Activated gamma-delta T cell treated with Interleukin-2 at 50 U/mL for 16 hours (primary cell): Measurements from ENCODE around the gene DMD.
"Not testable (repeated sequence)": the region's sequence is repeated elsewhere in the genome, so short reads cannot be mapped to it uniquely, and the experiment has no call there.

Experiments
- DNase-seq: peaks from one replicate; pipeline ENCODE4 v3.0.0-alpha.2; 2020

DMD gene

DNA sequence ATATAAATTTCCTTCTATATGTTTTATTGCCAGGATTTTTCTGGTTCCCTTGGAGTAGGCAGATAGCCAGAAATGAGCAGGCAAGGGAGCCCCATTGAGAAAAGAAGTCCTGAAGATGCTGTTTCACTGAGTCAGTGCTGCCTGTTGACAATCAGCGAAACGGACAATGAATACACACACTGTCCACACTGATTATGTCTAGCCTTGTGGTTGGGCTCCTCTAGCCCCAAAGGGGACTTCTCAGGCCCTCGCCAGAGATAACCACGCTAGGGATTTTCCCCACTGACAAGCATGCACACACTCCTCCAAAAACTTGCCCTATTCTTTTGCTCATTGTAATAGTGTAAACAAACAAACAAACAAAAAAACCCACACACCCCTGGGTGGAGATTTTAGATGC lies 369.3 kb downstream of the DMD start:
- DNase-seq: no peak

DNA sequence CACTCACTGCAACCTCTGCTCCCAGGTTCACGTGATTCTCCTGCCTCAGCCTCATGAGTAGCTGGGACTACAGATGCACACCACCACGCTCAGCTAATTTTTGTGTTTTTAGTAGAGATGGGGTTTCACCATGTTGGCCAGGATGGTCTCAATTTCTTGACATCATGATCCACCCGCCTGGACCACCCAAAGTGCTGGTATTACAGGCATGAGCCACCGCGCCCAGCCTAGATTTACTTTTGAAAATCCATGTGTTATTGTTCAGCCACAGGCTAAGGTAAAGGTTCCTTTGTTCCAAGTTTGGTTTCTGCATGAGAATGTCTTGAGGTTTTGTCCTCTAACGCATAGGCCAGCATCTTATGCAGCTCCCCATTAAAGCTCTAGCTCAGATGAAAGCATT lies 371.6 kb downstream of the DMD start:
- no peak for DNase-seq

DNA sequence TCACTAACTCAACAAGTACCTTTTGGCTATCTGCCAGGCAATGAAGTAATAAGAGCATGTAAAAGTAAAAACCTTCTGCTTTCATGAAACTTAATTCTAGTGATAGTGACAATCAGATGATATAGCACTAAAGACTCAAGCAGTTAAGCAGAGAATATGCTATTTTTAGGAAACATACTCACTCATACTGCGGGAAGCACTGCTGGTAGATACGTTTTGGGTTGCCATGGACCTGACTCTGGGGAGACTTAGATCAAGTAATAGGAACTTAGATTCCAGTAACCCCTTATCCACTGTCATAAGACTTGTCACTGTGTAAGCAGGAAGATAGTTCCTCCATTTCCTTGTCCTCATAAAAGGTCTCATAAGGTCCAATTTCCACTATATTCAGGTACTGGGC lies 386.3 kb downstream of the DMD start:
- no peak for DNase-seq

DNA sequence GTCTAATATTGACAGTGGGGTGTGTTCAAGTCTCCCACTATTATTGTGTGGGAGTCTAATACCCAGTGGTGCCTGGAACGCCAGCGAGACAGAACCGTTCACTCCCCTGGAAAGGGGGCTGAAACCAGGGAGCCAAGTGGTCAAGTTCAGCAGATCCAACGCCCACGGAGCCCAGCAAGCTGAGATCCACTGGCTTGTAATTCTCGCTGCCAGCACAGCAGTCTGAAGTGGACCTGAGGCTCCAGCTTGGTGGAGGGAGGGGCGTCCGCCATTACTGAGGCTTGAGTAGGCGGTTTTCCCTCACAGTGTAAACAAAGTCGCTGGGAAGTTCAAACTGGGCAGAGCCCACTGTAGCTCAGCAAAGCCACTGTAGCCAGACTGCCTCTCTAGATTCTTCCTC lies 407.3 kb downstream of the DMD start:
- no peak for DNase-seq

DNA sequence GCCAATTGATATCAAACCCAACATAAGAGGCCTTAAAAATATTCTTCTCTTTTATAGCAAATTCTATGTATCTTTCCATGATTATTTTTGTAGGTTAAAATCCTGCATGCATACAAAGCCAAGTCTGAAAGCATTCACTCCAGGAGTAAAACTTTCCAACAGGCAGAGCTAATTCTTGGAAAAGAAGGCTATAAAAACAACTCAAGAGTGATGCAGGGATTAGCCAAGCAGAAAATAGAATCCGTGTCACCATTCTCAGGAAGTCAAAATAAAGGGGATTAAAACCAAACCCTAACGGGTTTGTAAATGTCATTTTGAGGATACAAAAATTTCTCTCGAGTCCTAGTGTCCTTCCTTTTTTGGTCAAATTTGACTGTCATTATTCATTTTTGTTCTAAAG lies 412.4 kb downstream of the DMD start:
- no peak for DNase-seq

DNA sequence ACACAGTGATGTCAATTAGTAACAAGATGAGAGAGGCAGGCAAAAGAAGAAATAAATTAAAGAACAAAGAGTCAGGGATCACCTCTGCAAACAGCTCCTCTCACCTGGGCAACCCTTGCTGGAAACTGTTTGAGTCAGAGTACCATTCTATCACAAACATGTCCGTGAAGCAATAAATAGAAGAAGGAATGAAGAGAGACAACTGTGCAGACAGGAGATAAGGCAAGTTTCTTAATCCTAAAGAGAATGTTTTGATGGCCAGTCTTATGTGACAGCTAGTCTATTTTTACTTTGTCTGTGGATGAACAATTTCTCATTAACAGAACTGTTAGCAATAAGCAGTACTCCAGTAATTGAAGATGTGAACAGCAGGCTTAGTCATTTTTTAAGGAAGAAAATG lies 422.4 kb downstream of the DMD start:
- no peak for DNase-seq

DNA sequence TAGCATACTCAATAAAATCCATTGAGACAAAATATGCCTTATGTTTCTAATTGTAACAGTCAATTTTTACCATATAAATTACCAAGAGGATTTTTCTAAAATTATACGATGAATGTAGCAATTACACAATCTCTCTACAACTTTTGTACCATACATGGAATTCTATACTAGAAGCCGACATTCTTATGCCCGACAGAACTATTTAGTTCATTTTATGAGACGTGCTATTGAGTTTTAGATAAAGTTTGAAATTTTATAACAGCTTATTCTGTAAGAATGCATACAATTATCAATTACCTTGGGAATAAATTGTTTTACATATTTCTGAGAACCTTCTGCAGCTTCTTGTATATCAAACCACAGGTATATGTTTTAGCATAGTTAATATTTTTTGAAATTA lies 431.2 kb downstream of the DMD start:
- DNase-seq: no peak

DNA sequence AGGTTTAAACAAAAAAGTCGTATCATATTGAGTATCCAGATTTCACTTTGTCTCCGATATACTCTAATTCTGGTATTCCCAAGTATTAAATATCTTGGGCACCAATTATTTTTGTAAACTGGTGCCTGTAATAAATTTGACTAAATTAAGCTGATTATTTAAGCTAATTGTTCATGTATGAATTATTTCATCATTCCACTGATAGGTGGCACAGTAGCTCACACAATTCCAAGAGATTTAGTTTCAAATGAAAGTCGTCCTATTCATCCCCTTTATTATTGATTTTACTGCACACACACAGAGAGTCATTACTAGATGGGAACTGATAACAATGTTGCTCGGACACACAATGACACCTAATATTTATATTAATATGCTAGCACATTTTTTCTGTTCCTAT lies 432.4 kb downstream of the DMD start:
- no peak for DNase-seq

DNA sequence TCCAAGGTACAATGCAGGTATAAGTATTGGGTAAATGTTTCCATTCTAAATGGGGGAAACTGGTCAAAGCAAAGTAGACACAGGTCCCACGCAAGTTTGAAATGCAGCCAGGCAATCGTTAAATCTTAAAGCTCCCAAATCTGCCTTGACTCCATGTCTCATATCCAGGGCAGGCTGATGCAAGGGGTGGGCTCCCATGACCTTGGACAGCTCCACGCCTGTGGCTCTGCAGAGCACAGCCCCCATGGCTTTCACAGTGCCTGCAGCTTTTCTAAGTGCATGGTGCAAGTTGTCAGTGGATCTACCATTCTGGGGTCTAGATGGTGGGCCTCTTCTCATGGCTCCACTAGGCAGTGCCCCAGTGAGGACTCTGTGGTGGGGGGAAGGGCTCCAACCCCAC lies 436.4 kb downstream of the DMD start:
- no peak for DNase-seq

DNA sequence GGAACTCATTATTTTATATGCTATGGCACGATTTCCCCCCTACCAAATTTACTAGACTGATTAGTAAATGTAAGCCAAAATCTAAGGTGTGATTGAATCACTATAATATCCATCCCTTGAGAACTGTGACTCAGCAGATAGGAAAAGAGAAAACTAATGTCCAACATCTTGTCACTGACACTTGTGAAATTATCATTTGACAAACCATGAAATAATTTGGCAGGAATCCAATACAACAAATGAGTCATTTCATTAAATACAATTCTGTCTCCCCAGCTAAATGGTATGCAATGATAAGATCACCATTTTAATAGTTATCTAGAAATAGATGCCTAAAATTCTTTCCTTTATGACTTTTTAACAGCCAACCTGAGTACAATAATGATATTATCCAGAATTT lies 462.3 kb downstream of the DMD start:
- no peak for DNase-seq

DNA sequence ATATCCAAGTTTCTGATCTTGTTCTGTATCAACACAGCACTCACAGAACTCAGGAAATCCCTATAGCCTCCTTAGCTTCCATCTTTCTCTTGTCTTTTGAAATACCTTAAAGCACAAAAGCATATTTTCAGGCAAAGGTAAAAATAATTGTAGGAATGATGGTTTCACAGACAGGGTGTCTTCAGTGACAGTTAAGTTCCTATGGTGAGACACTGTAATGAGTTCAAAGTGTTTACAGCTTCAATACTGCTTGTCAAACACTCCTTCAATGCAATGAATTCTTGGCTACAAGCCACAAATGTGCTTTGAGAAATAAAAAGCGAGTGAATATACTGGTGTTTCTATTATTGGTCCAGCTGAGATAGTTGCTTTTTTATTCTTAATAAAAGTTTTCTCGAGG lies 466.0 kb downstream of the DMD start:
- no peak for DNase-seq

DNA sequence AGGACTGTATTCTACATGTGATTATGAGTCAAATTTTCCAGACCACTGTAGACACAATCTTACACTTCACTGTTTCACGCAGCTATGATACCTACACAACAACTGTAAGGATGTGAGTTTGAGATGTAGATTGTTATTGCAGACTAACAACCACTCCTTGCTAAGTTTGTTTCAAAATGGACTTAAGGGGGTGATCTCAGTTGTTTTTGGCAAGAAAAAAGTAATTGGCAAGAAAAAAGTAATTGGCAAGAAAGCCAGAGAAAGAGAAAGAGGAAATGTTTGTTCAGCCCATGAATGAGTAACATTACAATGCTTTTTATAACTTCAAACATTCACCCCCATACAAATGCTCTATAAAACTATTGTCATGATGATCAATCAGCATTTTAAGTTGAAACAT lies 466.4 kb downstream of the DMD start:
- DNase-seq: no peak

DNA sequence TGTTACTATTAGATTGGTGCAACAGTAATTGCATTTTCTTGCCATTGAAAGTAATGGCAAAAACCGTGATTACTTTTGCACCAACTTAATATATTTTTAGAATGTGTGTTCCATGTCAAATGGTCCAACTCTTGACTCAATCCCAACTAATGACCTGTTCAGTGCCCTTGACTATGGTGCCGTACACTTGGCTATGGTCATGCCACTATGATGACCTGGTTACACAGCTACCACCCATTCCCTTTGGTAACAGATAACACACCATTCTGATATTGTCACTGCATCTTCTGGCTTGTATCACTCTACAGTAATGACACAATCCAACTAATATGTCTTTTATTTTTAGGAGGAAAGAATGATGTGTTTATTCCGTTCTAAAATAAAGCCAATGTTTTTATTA lies 469.4 kb downstream of the DMD start:
- DNase-seq: no peak

DNA sequence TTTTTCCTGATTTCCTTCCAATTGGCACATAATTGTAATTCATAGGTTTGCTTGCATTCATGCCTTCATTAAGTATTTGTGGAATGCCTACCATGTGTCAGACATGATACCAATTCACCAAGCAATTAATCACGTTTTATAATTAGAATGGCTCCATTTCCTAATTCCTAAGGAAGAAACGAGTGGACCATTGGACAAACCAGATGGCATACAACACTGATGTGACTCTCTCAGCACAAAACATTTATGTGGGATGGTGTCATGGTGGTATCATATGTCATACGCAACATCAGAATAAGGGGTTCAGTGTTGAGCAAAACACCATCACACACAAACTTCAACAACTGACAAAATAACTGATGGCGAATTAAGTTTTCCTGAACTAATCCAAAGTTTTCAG lies 502.8 kb downstream of the DMD start:
- DNase-seq: no peak

DNA sequence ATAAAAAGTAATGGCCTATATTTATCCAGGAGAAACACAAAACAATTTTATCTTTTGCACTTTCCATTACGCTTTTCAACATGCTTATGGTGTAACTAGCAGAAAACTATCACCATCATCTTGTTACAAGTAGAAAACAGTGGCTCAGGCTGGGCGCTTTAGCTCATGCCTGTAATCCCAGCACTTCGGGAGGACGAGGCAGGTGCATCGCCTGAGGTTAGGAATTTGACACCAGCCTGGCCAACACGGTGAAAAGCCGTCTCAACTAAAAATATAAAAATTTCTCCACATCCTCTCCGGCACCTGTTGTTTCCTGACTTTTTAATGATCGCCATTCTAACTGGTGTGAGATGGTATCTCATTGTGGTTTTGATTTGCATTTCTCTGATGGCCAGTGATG lies 506.0 kb downstream of the DMD start:
- not testable (repeated sequence) for DNase-seq

DNA sequence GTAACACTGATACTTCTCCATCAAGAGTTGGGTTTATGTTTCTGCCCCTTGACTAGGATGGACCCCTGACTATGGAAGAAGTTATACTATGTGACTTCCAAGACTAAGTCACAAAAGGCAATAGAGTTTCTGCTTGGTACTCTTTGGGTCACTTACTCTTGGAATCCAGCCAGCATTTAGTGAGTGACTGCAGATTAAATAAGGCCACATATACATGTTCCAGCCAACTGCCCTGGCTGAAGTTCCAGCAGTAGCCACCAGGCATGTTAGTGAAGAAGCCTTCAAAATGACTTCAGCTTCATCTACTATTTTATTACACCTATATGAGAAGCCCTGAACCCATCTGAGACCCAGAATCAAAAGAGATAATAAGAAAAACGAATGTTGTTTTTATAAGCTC lies 524.0 kb downstream of the DMD start:
- DNase-seq: no peak

DNA sequence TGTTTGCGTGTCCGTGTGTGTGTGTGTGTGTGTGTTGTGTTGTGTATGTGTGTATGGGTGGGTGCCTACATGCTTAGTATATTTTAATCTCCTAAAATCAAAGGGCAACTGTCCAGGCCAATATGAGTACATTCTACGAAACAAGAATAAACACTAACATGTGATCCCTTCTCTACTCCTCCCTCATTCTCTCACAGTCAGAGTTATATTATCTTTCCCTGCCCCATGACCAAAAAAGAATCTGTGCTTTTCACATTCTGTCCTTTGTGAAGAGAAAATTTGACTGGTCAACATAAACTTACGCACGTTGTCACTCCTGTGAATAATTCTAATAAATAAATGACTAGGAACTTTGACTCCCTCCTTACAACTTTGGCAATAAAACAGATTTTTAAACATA lies 532.9 kb downstream of the DMD start:
- no peak for DNase-seq

DNA sequence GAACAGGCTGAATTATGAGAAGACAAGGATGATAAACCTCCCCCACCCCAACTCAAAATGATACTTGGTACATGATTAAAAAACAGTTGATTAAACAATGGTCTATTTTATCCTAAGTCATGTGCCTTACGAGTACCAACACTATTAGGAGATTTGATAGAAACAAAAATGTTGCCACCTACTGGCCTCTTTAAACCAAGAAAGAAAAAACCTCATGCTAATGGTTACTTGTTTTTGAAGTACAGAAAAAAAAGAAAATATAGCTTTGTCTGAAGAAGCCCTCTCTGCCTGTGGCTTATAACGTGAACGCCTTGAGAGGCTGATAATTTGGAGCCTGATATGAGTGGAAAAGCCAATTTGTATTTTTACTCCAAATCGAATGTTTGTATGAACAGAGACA lies 538.2 kb downstream of the DMD start:
- DNase-seq: no peak

DNA sequence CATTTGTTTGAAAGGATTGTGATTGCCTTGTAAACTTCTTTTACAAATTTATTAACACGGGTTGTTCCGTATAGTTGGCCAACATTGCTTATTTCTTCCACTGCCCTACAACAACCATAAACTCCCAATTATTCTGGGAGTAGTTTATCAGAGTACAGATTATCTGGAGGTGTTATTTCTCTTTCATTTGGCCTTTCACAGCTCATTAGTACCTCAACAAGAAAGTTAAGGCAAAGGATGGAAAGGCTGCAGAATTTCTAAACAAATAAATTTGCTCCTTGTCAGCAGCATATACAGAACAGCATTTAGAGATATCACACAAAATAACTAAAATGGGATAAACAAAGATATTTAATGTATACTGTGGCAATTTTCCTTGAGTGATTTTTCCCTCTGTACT lies 548.8 kb downstream of the DMD start:
- no peak for DNase-seq

DNA sequence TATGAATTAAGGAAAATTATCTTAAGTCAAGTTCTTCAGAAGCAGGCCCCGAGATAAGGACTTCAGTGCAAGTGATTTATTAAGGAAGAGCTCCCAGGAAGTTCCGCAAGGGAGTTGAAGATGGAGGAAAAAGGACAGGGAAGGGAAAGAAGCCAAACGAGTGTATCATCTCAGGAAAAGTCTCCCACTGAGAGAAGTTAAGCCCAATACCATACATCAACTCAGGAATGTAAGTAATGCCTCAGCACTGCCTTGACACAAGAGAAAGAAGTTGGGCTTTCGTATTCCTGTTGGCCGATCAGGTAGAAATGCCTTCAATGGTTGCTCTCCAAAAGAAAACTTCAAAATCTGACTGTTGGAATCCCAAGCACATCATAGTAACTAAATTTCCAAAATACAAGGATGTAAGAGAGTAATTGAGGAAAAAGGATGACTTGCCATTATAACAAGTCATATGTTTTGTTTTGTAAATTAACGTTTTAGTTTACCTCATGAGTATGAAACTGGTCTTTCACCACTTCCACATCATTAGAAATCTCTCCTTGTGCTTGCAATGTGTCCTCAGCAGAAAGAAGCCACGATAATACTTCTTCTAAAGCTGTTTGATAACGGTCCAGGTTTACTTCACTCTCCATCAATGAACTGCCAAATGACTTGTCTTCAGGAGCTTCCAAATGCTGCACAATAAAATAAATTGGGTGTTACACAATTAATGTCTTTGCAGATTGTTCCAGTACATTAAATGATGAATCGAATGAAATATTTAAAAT lies 566.7 kb downstream of the DMD start:
- no peak for DNase-seq

DNA sequence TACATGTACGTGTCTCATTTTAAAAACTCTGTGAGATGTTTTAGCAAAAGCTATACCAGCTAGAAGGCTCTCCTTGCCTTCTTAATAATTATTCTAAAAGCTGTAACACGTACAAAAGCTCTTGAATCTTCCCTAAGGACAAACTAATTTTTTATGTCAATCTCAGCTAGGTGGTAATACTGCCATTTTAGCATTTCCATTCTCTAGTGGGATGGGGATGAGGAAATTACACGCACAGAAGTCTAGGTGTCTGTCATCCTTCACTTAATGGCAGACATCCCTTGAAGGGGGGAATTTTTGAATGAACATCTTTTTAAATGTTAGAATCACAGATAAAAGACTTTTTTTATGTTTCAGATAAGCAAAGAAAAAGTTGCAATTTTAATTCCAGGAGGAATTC lies 569.1 kb downstream of the DMD start:
- no peak for DNase-seq

DNA sequence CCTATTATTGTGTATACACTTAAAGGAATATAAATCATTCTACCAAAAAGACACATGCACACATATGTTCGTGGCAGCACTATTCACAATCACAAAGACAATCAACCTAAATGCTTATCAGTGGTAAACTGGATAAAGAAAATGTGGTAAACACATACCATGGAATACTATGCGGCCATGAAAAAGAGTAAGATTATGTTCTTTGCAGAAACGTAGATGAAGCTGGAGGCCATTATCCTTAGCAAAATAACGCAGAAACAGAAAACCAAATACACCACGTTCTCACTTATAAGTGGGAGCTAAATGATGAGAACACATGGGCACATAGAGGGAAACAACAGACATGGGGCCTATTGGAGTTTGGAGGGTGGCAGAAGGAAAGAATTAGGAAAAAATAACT lies 593.2 kb downstream of the DMD start:
- DNase-seq: no peak

DNA sequence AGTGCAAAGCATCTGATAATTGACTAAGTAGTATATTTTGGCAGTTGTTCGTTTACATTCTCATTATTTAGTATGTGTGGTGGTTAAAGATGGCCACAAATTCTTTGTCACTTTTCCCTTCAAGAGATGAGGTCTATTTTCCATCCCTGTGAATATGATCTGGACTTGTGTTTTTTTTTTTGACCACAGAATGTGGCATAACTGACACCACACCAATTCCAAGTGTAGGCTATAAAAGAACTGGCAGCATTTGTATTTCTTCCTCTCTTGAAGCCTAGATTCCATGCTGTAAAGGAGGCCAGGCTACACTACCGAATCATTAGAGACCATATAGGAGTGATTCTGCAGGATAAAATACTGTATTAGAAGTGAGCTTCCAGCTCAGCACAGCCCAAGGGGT lies 596.6 kb downstream of the DMD start:
- no peak for DNase-seq

DNA sequence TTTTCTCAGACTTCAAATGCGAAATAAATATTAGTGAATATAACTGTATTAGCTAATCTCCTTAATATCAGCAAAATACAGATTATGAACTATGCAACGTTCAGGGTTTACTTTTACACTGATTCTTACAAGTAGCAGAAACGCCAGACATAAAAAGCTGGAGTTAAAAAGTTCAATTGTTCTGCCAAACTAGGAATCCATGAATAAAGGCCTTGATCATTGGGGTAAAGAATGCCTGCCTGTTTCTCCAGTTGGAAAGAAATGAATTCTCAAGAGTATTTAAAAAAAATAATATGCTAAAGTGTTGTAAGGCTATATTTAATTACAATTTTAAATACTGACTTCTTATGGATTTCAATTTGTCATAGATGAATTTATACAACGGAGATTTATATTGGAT lies 612.2 kb downstream of the DMD start:
- no peak for DNase-seq

DNA sequence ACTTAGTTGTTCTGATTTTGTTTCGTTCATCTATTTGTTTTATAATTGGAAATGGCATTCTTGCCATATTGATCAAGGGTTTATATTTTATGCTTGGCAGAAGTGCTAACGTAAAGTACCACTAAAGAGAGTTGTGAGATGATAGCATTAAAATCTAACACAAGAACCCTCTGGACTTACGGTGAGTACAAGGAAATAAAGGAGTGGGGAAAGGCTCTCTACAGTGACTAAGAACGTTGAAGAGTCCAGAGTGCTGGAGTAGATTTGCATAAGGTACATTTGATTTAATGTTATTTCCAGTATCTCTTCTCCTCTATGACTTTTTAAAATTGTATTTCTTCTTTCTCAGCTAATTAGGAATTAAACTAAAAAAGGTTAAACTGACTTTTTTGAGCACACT lies 612.6 kb downstream of the DMD start:
- no peak for DNase-seq

DNA sequence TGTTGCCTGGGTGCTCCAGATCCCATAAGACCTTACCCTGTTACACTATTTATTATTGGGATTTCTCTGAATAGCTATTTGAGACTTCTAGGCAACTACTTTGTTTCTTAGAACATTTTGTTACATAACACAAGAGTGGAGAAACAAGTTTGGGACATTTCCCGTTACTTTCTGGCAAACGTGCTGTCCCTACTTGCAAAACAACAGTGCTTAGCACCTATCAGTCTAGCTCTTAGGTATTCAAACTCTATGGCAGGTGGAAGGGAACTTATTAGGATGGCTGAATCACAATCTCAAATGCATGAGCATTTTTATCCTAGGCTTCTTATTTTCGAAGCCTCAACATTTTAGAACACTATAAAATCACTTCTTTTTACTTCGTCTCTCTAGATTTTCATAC lies 613.6 kb downstream of the DMD start:
- DNase-seq: no peak
